GM10266 (cell line): Measurements from ENCODE around the gene OFD1.

Experiments
- DNase-seq: peaks from one replicate; pipeline ENCODE4 v3.0.0; 2012; ENCODE audit errors: extremely low spot score
- CTCF ChIP-seq: IDR thresholded peaks from 2 replicates; pipeline ENCODE4 v1.5.1; 2012; ENCODE audit warnings: mild to moderate bottlenecking, low read depth; ENCODE audit not compliant: control insufficient read depth, insufficient read depth; ENCODE audit errors: missing control alignments

OFD1 gene

GRCh38 chrX:13756381-13756780, 21.8 kb downstream of the OFD1 start:
- no peak for TF ChIP-seq CTCF
- no peak for DNase-seq

GRCh38 chrX:13759152-13759718, 24.7 kb downstream of the OFD1 start:
- peak; percentile 6 for DNase-seq
- TF ChIP-seq CTCF = no peak

- DNase-seq = no peak
- no peak for TF ChIP-seq CTCF
Measured at GRCh38 chrX:13760426-13760825, 25.9 kb downstream of the OFD1 start.

GRCh38 chrX:13761606-13762414, 27.3 kb downstream of the OFD1 start:
- peak; percentile 22 for DNase-seq
- no peak for TF ChIP-seq CTCF

GRCh38 chrX:13763489-13763888, 28.9 kb downstream of the OFD1 start:
- DNase-seq = no peak
- no peak for TF ChIP-seq CTCF

GRCh38 chrX:13764281-13764680, 29.7 kb downstream of the OFD1 start:
- no peak for TF ChIP-seq CTCF
- DNase-seq = no peak

- DNase-seq = no peak
- no peak for TF ChIP-seq CTCF
Measured at GRCh38 chrX:13764765-13765164, 30.2 kb downstream of the OFD1 start.
